ENCODE measurements around the gene PHYKPL.

Gene PHYKPL

GRCh38 chr5:178162481-178162880 is 70.1 kb downstream of the PHYKPL start:
- Histone ChIP-seq H2AFZ (ENCODE audit: low read length) (no peak overlapping the region), H3K9ac (ENCODE audit: low read length) (no peak overlapping the region), H3K4me3 (ENCODE audit: low read depth, low read length, poor library complexity, severe bottlenecking) (no peak overlapping the region), H3K9me2 (ENCODE audit: low read depth, low read length) (no peaks in the 10 kb centered on the region), H3F3A (ENCODE audit: insufficient read depth, low read length) (no peaks in the 10 kb centered on the region), H3K27ac (ENCODE audit: low read depth, low read length, poor library complexity, severe bottlenecking) (no peak overlapping the region), H3K9me3 (ENCODE audit: low read length) (no peaks in the 10 kb centered on the region), H4K20me1 (ENCODE audit: insufficient read depth, low read length) (no peaks in the 10 kb centered on the region), H3K36me3 (ENCODE audit: insufficient read depth, low read length) (no peaks in the 10 kb centered on the region), H3K4me1 (ENCODE audit: insufficient read depth, low read length, severe bottlenecking) (peaks cover 5% of the 10 kb centered on the region), H3K27me3 (ENCODE audit: insufficient read depth, low read length) (no peaks in the 10 kb centered on the region), H3K79me2 (ENCODE audit: insufficient read depth, low read length) (no peaks in the 10 kb centered on the region), H3K4me2 (ENCODE audit: low read length) (no peak overlapping the region)
- TF ChIP-seq CTCF (IDR thresholded peaks at IDR 0.05; ENCODE audit: low read length) (no peak), EZH2 (IDR thresholded peaks at IDR 0.05; ENCODE audit: borderline replicate concordance, low read length) (no peak)

GRCh38 chr5:178160176-178160575 is 72.4 kb downstream of the PHYKPL start:
- Histone ChIP-seq H3K9me3 (ENCODE audit: low read length) (no peaks in the 10 kb centered on the region), H3K36me3 (ENCODE audit: insufficient read depth, low read length) (no peaks in the 10 kb centered on the region), H3K27ac (ENCODE audit: low read depth, low read length, poor library complexity, severe bottlenecking) (no peak overlapping the region), H3K9me2 (ENCODE audit: low read depth, low read length) (no peaks in the 10 kb centered on the region), H3F3A (ENCODE audit: insufficient read depth, low read length) (no peaks in the 10 kb centered on the region), H3K4me2 (ENCODE audit: low read length) (no peak overlapping the region), H3K4me1 (ENCODE audit: insufficient read depth, low read length, severe bottlenecking) (peaks cover 11% of the 10 kb centered on the region), H3K4me3 (ENCODE audit: low read depth, low read length, poor library complexity, severe bottlenecking) (no peak overlapping the region), H2AFZ (ENCODE audit: low read length) (no peak overlapping the region), H4K20me1 (ENCODE audit: insufficient read depth, low read length) (no peaks in the 10 kb centered on the region), H3K27me3 (ENCODE audit: insufficient read depth, low read length) (no peaks in the 10 kb centered on the region), H3K79me2 (ENCODE audit: insufficient read depth, low read length) (no peaks in the 10 kb centered on the region), H3K9ac (ENCODE audit: low read length) (no peak overlapping the region)
- TF ChIP-seq CTCF (IDR thresholded peaks at IDR 0.05; ENCODE audit: low read length) = no peak
- no peak for TF ChIP-seq EZH2 (IDR thresholded peaks at IDR 0.05; ENCODE audit: borderline replicate concordance, low read length)
